WTC11 (cell line): Measurements from ENCODE around the gene NEUROD2.

Experiments used
- CTCF ChIP-seq: fragments of 200-600 bp; IDR thresholded peaks from 2 replicates; pipeline ENCODE4 v1.8.0; 2022; ENCODE audit warnings: antibody characterized with exemption
- NR1H2 ChIP-seq: sonication (generic); formaldehyde crosslinking; IDR thresholded peaks from 2 replicates; pipeline ENCODE4 v1.9.0; 2021; ENCODE audit warnings: mild to moderate bottlenecking, moderate library complexity, missing genetic modification reagents
- NR3C1 ChIP-seq: sonication (generic); formaldehyde crosslinking; conservative IDR thresholded peaks from 2 replicates; pipeline ENCODE4 v1.8.1; 2023; ENCODE audit warnings: low read depth, mild to moderate bottlenecking, missing genetic modification reagents
- SMAD4 ChIP-seq: sonication (generic); formaldehyde crosslinking; IDR thresholded peaks from 2 replicates; pipeline ENCODE4 v1.8.0; 2022; ENCODE audit warnings: mild to moderate bottlenecking, missing genetic modification reagents
- SOX15 ChIP-seq: fragments of 250-450 bp; sonication (Bioruptor Pico); IDR thresholded peaks from 2 replicates; pipeline ENCODE4 v1.9.0; 2021; ENCODE audit warnings: mild to moderate bottlenecking
- SP1 ChIP-seq: sonication (generic); formaldehyde crosslinking; conservative IDR thresholded peaks from 2 replicates; pipeline ENCODE4 v1.8.1; 2022; ENCODE audit warnings: missing genetic modification reagents
- TCF7 ChIP-seq: sonication (generic); formaldehyde crosslinking; IDR thresholded peaks from 2 replicates; pipeline ENCODE4 v1.8.0; 2022; ENCODE audit warnings: mild to moderate bottlenecking, low read depth, missing genetic modification reagents, moderate library complexity
- ZNF138 ChIP-seq: sonication (generic); formaldehyde crosslinking; conservative IDR thresholded peaks from 2 replicates; pipeline ENCODE4 v1.8.1; 2022; ENCODE audit warnings: mild to moderate bottlenecking, moderate library complexity, missing genetic modification reagents
- TF ChIP-seq, protein P1 (sequence below): sonication (generic); formaldehyde crosslinking; IDR thresholded peaks from 2 replicates; pipeline ENCODE4 v1.8.0; 2022; ENCODE audit warnings: mild to moderate bottlenecking, missing genetic modification reagents
- TF ChIP-seq, protein P2 (sequence below): fragments of 250-450 bp; sonication (Bioruptor Pico); IDR thresholded peaks from 2 replicates; pipeline ENCODE4 v1.9.0; 2021; ENCODE audit warnings: moderate library complexity, mild to moderate bottlenecking, inconsistent platforms, borderline replicate concordance

DNA sequence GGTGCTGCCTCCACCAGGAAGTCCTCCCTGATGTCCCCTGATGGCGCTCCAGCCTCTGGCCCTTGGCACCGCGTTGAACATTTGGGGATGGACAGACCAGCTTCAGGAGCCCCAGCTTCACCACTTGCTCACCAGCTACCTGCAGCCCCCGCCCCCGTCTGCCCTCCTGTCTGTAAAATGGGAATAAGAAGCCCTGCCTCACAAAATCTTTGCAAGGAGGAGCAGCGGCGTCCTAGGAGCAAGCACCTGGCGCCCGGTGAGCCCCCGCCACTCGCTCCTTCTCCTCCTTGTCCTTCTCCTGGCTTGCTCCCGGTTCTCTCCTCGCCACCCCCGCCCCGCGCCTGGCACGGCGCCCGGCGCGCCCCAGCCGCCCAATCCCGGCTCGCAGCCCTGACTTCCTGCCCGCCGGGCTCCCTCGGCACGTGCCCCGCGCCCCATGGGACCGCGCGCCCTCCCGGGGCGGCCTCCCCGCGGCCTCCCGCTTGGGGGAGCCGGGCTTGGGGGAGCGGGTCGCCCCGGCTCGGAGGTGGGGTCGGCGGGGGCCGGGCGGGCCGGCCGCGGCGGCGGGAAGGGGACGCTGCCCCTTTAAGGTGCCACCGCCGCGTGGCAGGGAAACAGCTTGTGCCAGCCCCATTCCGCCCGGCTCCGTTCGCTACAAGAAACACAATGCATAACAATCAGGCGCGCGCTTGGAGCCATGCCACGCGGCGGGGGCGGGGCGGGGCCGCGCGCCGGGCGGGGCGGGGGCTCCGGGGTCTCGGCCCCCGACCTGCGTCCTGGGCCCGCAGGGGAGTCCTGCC is 9.9 kb upstream of the NEUROD2 start:
- TF ChIP-seq CTCF (no peak), ZNF138 (no peak), NR1H2 (CRISPR knock-in tag) (no peak), SMAD4 (no peak), NR3C1 (no peak), TCF7 (no peak), SP1 (CRISPR knock-in tag) (no peak; the same call in 1 of the 2 replicates), SOX15 (no peak)
- TF ChIP-seq, protein P1, sequence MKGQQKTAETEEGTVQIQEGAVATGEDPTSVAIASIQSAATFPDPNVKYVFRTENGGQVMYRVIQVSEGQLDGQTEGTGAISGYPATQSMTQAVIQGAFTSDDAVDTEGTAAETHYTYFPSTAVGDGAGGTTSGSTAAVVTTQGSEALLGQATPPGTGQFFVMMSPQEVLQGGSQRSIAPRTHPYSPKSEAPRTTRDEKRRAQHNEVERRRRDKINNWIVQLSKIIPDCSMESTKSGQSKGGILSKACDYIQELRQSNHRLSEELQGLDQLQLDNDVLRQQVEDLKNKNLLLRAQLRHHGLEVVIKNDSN (CRISPR knock-in tag), result no peak
- TF ChIP-seq, protein P2, sequence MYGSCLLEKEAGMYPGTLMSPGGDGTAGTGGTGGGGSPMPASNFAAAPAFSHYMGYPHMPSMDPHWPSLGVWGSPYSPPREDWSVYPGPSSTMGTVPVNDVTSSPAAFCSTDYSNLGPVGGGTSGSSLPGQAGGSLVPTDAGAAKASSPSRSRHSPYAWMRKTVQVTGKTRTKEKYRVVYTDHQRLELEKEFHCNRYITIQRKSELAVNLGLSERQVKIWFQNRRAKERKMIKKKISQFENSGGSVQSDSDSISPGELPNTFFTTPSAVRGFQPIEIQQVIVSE (CRISPR knock-in tag), result no peak
